ENCODE results near the gene CENPN.

Gene CENPN

DNA sequence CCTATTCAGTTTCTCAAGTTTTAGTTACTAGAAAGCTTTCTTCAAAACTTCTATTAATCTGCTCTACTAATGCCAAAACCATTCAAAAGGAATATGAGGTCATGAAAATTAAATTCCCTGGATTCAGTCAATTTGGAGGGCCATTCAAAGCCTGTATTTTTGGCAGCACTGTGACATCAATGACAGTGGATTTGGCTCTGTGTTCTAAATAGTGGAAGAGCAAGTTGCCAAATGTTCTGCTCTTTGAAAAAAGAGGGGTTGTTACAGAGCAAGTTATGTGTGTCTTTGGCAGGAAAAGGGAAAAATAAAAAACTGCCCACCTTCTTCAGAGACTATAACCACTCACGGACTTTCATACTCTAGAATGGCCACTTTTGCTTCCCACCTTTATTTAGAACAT lies 73.2 kb downstream of the CENPN start:
- TF ChIP-seq, protein P1, sequence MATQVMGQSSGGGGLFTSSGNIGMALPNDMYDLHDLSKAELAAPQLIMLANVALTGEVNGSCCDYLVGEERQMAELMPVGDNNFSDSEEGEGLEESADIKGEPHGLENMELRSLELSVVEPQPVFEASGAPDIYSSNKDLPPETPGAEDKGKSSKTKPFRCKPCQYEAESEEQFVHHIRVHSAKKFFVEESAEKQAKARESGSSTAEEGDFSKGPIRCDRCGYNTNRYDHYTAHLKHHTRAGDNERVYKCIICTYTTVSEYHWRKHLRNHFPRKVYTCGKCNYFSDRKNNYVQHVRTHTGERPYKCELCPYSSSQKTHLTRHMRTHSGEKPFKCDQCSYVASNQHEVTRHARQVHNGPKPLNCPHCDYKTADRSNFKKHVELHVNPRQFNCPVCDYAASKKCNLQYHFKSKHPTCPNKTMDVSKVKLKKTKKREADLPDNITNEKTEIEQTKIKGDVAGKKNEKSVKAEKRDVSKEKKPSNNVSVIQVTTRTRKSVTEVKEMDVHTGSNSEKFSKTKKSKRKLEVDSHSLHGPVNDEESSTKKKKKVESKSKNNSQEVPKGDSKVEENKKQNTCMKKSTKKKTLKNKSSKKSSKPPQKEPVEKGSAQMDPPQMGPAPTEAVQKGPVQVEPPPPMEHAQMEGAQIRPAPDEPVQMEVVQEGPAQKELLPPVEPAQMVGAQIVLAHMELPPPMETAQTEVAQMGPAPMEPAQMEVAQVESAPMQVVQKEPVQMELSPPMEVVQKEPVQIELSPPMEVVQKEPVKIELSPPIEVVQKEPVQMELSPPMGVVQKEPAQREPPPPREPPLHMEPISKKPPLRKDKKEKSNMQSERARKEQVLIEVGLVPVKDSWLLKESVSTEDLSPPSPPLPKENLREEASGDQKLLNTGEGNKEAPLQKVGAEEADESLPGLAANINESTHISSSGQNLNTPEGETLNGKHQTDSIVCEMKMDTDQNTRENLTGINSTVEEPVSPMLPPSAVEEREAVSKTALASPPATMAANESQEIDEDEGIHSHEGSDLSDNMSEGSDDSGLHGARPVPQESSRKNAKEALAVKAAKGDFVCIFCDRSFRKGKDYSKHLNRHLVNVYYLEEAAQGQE (IDR thresholded peaks at IDR 0.05; ENCODE audit: insufficient read depth in 1 of 2, low read depth in 2 of 2, low read length in 2 of 2) = no peak
- no peak for TF ChIP-seq SIN3A (IDR thresholded peaks at IDR 0.05; ENCODE audit: borderline replicate concordance, insufficient read depth, low read length)
- no peak for TF ChIP-seq FOXP2 (optimal IDR thresholded peaks at IDR 0.05; ENCODE audit: borderline replicate concordance, extremely low read depth, extremely low read length, insufficient read depth)
- TF ChIP-seq POLR2AphosphoS5 (IDR thresholded peaks at IDR 0.05; ENCODE audit: low read depth, low read length) = no peak
- TF ChIP-seq TAF1 (IDR thresholded peaks at IDR 0.05; ENCODE audit: borderline replicate concordance, insufficient read depth, low read length) = no peak

DNA sequence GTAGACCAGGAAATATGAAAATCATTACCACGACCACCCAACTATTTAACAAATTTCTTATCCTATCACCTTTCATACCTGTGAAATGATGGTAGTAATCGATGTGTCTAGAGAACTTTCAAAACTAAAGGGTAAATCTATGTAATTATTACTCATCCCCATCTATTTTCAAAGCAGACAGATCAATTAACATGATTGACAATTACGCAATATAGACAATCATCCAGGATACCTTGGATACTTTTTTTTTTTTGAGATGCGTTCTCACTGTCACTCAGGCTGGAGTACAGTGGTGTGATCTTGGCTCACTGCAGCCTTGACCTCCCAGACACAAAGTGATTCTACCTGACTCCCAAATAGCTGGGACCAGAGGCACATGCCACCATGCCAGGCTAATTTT lies 74.0 kb downstream of the CENPN start:
- TF ChIP-seq, protein P1 (IDR thresholded peaks at IDR 0.05; ENCODE audit: insufficient read depth in 1 of 2, low read depth in 2 of 2, low read length in 2 of 2) = no peak

All from PFSK-1 (cell line).